Measurements from ENCODE around the gene PIGH.
"Not testable (repeated sequence)": the region's sequence is repeated elsewhere in the genome, so short reads cannot be mapped to it uniquely, and the experiment has no call there.

Gene PIGH

DNA sequence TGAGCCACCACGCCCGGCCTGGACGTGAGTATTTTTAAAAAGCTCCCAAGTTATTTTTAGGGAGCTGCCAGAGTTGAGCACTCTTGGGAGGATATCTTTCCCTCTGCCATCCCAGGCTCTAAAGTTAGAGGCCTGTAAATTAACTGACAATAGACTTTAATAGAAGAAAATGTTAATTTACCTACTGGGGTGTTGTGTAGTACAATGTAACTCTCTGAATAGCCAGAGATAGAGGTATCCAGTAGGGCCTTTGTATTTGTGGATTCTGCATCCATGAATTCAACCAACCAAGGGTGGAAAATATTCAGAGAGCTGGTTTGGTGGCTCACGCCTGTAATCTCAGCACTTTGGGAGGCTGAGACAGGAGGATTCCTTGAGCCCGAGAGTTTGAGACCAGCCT is 7.6 kb upstream of the PIGH start:
- Histone ChIP-seq H3K4me3 (IDR thresholded peaks at IDR 0.05; ENCODE audit: insufficient read depth, low read depth, low read length) (no peak overlapping the region), H3K79me2 (ENCODE audit: insufficient read depth, low read depth) (no peaks in the 10 kb centered on the region), H3K4me2 (no peak overlapping the region), H2AFZ (ENCODE audit: low read depth) (no peak overlapping the region), H3K27ac (no peak overlapping the region), H3K9ac (no peak overlapping the region), H3K4me1 (ENCODE audit: low read depth, poor library complexity, severe bottlenecking) (peaks cover 17% of the 10 kb centered on the region), H4K20me1 (ENCODE audit: insufficient read depth) (no peaks in the 10 kb centered on the region), H3K27me3 (ENCODE audit: insufficient read depth, low read depth) (no peaks in the 10 kb centered on the region), H3K36me3 (ENCODE audit: insufficient read depth) (no peaks in the 10 kb centered on the region)
- TF ChIP-seq CTCF (conservative IDR thresholded peaks at IDR 0.05; ENCODE audit: low read depth, low read length), result no peak

DNA sequence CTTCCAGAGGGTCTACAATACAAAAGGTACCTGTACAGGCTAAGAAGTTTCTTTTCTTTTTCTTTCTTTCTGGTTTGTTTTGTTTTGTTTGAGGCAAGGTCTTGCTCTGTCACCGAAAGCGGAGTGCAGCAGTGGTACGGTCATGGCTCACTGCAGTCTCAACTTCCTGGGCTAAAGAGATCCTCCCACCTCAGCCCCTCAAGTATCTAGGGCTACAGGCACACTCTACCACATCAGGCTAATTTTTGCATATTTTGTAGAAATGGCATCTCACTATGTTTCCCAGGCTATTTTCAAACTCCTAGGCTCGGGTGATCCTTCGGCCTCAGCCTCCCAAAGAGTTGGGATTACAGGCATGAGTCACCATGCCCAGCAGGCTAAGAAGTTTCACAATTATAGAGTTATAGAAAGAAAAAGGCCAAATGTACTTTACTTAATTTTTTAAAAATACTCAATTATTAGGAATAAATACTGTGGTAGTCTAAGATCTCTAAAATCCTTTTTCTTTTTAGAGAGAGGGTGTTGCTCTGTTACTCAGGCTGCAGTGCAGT is 3.0 kb upstream of the PIGH start:
- H3K9ac ChIP-seq, result no peak overlapping the region
- no peak overlapping the region for H2AFZ ChIP-seq (ENCODE audit: low read depth)
- no peak overlapping the region for H3K4me3 ChIP-seq (IDR thresholded peaks at IDR 0.05; ENCODE audit: insufficient read depth, low read depth, low read length)
- no peak overlapping the region for H3K4me2 ChIP-seq
- no peak overlapping the region for H3K27ac ChIP-seq
- no peaks in the 10 kb centered on the region for H3K27me3 ChIP-seq (ENCODE audit: insufficient read depth, low read depth)
- no peaks in the 10 kb centered on the region for H4K20me1 ChIP-seq (ENCODE audit: insufficient read depth)
- no peaks in the 10 kb centered on the region for H3K36me3 ChIP-seq (ENCODE audit: insufficient read depth)
- peaks cover 17% of the 10 kb centered on the region for H3K4me1 ChIP-seq (ENCODE audit: low read depth, poor library complexity, severe bottlenecking)
- H3K79me2 ChIP-seq (ENCODE audit: insufficient read depth, low read depth), result no peaks in the 10 kb centered on the region
- no peak for TF ChIP-seq CTCF (conservative IDR thresholded peaks at IDR 0.05; ENCODE audit: low read depth, low read length)

DNA sequence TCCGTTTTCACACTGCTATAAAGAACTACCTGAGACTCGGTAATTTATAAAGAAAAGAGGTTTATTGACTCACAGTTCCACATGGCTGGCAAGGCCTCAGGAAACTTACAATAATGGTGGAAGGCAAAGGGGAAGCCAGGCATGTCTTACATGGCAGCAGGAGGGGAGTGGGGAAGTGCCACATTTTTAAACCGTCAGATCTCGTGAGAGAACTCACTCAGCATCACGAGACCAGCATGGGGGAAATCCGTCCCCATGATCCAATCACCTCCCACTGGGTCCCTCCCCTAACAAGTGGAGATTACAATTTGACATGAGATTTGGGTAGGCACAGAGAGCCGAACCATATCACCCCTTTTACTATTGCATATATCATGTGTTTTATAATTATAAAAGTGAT is 2.0 kb upstream of the PIGH start:
- Histone ChIP-seq H3K4me3 (IDR thresholded peaks at IDR 0.05; ENCODE audit: insufficient read depth, low read depth, low read length) (no peak overlapping the region), H3K79me2 (ENCODE audit: insufficient read depth, low read depth) (no peaks in the 10 kb centered on the region), H3K4me2 (no peak overlapping the region), H3K9ac (no peak overlapping the region), H4K20me1 (ENCODE audit: insufficient read depth) (no peaks in the 10 kb centered on the region), H3K36me3 (ENCODE audit: insufficient read depth) (no peaks in the 10 kb centered on the region), H3K27ac (no peak overlapping the region), H2AFZ (ENCODE audit: low read depth) (no peak overlapping the region), H3K4me1 (ENCODE audit: low read depth, poor library complexity, severe bottlenecking) (peaks cover 17% of the 10 kb centered on the region), H3K27me3 (ENCODE audit: insufficient read depth, low read depth) (no peaks in the 10 kb centered on the region)
- no peak for TF ChIP-seq CTCF (conservative IDR thresholded peaks at IDR 0.05; ENCODE audit: low read depth, low read length)

GRCh38 chr14:67600562-67600974 is 500 bp upstream of the PIGH start:
- not testable (repeated sequence) for H3K4me2 ChIP-seq; H3K27ac ChIP-seq; H3K36me3 ChIP-seq (ENCODE audit: insufficient read depth); H3K79me2 ChIP-seq (ENCODE audit: insufficient read depth, low read depth); H3K27me3 ChIP-seq (ENCODE audit: insufficient read depth, low read depth); H3K9ac ChIP-seq; H4K20me1 ChIP-seq (ENCODE audit: insufficient read depth); H3K4me3 ChIP-seq (IDR thresholded peaks at IDR 0.05; ENCODE audit: insufficient read depth, low read depth, low read length)
- H2AFZ ChIP-seq (ENCODE audit: low read depth), result peak overlapping the region; percentile 94
- peaks cover 16% of the 10 kb centered on the region for H3K4me1 ChIP-seq (ENCODE audit: low read depth, poor library complexity, severe bottlenecking)

DNA sequence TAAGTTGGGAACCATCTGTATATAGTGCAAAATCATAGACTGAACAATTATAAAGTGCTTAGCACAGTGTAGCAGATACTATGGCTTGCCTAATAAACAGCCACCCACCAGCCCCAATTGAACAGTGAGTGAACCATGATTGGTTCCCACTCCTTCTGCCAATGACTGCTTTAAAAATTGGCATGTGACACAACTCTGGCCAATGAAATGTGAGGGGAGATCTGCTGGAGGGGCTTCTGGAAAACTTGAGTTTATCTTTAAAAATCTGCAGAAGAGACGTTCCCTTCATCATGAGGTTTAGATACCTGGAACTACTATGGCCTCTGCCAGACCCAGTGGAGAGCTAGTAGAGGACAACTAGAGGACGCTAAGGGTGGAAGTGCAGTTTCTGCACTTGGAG is 4.7 kb downstream of the PIGH start:
- no peaks in the 10 kb centered on the region for H3K79me2 ChIP-seq (ENCODE audit: insufficient read depth, low read depth)
- no peak overlapping the region for H2AFZ ChIP-seq (ENCODE audit: low read depth)
- H3K4me3 ChIP-seq (IDR thresholded peaks at IDR 0.05; ENCODE audit: insufficient read depth, low read depth, low read length), result no peak overlapping the region
- no peak for TF ChIP-seq CTCF (conservative IDR thresholded peaks at IDR 0.05; ENCODE audit: low read depth, low read length)
- no peaks in the 10 kb centered on the region for H3K4me1 ChIP-seq (ENCODE audit: low read depth, poor library complexity, severe bottlenecking)
- no peaks in the 10 kb centered on the region for H3K36me3 ChIP-seq (ENCODE audit: insufficient read depth)
- H3K27me3 ChIP-seq (ENCODE audit: insufficient read depth, low read depth), result no peaks in the 10 kb centered on the region
- no peak overlapping the region for H3K4me2 ChIP-seq
- H3K27ac ChIP-seq, result no peak overlapping the region
- H4K20me1 ChIP-seq (ENCODE audit: insufficient read depth), result no peaks in the 10 kb centered on the region
- no peak overlapping the region for H3K9ac ChIP-seq

GRCh38 chr14:67593650-67594049 is 6.4 kb downstream of the PIGH start:
- H3K27me3 ChIP-seq (ENCODE audit: insufficient read depth, low read depth); H4K20me1 ChIP-seq (ENCODE audit: insufficient read depth); H3K4me2 ChIP-seq; H3K9ac ChIP-seq; H3K27ac ChIP-seq; H3K79me2 ChIP-seq (ENCODE audit: insufficient read depth, low read depth); H3K36me3 ChIP-seq (ENCODE audit: insufficient read depth); H2AFZ ChIP-seq (ENCODE audit: low read depth); H3K4me3 ChIP-seq (IDR thresholded peaks at IDR 0.05; ENCODE audit: insufficient read depth, low read depth, low read length); H3K4me1 ChIP-seq (ENCODE audit: low read depth, poor library complexity, severe bottlenecking): not testable (repeated sequence)

All from KMS-11 (cell line).